ENCODE data around the gene ANKRD13A.

- TF ChIP-seq POLR2AphosphoS5 (IDR thresholded peaks at IDR 0.05) (no peak), CTCF (IDR thresholded peaks at IDR 0.05) (no peak), POLR2A (IDR thresholded peaks at IDR 0.05) (no peak), EP300 (IDR thresholded peaks at IDR 0.05; ENCODE audit: low read depth) (no peak)
Observed at GRCh38 chr12:109988274-109988673, 11.0 kb upstream of the ANKRD13A start.

Data from transverse colon (tissue), 4 donors.